Thyroid gland (tissue), 4 donors: ENCODE data around the gene OLAH.

Source experiments
- CTCF ChIP-seq, 6 experiments: fragments of 200-600 bp in 3 of 6; fragments of 450-650 bp in 3 of 6; sonication (generic) in 3 of 6; IDR thresholded peaks; one replicate each; pipeline ENCODE4 v1.5.1; 2016 to 2019; ENCODE audit warnings: antibody characterized with exemption in 6 of 6, mild to moderate bottlenecking in 2 of 6, inconsistent platforms in 1 of 6, moderate library complexity in 1 of 6
- POLR2A ChIP-seq, 2 donors: fragments of 450-650 bp; IDR thresholded peaks; one replicate each; pipeline ENCODE4 v1.6.1; 2017; ENCODE audit warnings: antibody characterized with exemption in 2 of 2, mild to moderate bottlenecking in 2 of 2, moderate library complexity in 1 of 2

- TF ChIP-seq POLR2A (IDR thresholded peaks at IDR 0.05), result no peak
- TF ChIP-seq CTCF (IDR thresholded peaks at IDR 0.05), result no peak
Measured at GRCh38 chr10:15060638-15061037, 16.9 kb downstream of the OLAH start.
